Measurements from ENCODE around the gene ANXA11. TPM values are rescaled to one million over a fixed set of nuclear protein-coding genes. Genes with fewer than 3 reads are reported as not detected.
"Not testable (repeated sequence)": the region's sequence is repeated elsewhere in the genome, so short reads cannot be mapped to it uniquely, and the experiment has no call there.

ANXA11 gene
- total and polyA plus RNA-seq, 5 donors from 2014 or later, result 252 to 316 (median 277) TPM

- H3K36me3 Mint-ChIP-seq, result peaks cover 11% of the 10 kb centered on the region
- peak overlapping the region; percentile 92 for H3K27ac ChIP-seq (ENCODE audit: insufficient read depth, low read length, poor library complexity, severe bottlenecking)
- H3K9me3 Mint-ChIP-seq, result no peaks in the 10 kb centered on the region
- H3K27ac Mint-ChIP-seq, result peak overlapping the region; percentile 95 to 97 (median 97)
- no peaks in the 10 kb centered on the region for H3K27me3 ChIP-seq (ENCODE audit: control insufficient read depth, insufficient read depth, low read length)
- peaks cover 2% of the 10 kb centered on the region for H3K36me3 ChIP-seq (ENCODE audit: control insufficient read depth, insufficient read depth, low read length)
- H3K4me3 ChIP-seq (ENCODE audit: low read depth, low read length), result peak overlapping the region; percentile 90
- H3K9me3 ChIP-seq (ENCODE audit: control insufficient read depth in 2 of 2, low read length in 2 of 2), result no peaks in the 10 kb centered on the region
- H3K4me3 Mint-ChIP-seq, result peak overlapping the region; percentile 88 to 95 (median 93)
- ATAC-seq (ENCODE audit: low read depth in 2 of 2) (no peak), DNase-seq (no peak)
- H3K27me3 Mint-ChIP-seq, result no peaks in the 10 kb centered on the region
- peaks cover 46% of the 10 kb centered on the region for H3K4me1 ChIP-seq (ENCODE audit: control insufficient read depth, insufficient read depth, low read length, poor library complexity, severe bottlenecking)
- peaks cover 7 to 61% (median 33%) of the 10 kb centered on the region in 4 donors for H3K4me1 Mint-ChIP-seq
These were observed 929 bp upstream of the ANXA11 start for GRCh38 chr10:80206277-80206655.

GRCh38 chr10:80204677-80205476, 460 bp downstream of the ANXA11 start:
- H3K9me3 Mint-ChIP-seq, result no peaks in the 10 kb centered on the region
- ATAC-seq (ENCODE audit: low read depth in 2 of 2) (peak; percentile 38 to 39), DNase-seq (peak; percentile 40 to 69 (median 58))
- Histone ChIP-seq H3K9me3 (ENCODE audit: control insufficient read depth in 2 of 2, low read length in 2 of 2) (no peaks in the 10 kb centered on the region), H3K36me3 (ENCODE audit: control insufficient read depth, insufficient read depth, low read length) (peaks cover 10% of the 10 kb centered on the region), H3K27ac (ENCODE audit: insufficient read depth, low read length, poor library complexity, severe bottlenecking) (peak overlapping the region; percentile 92), H3K4me3 (ENCODE audit: low read depth, low read length) (peak overlapping the region; percentile 87), H3K27me3 (ENCODE audit: control insufficient read depth, insufficient read depth, low read length) (no peaks in the 10 kb centered on the region), H3K4me1 (ENCODE audit: control insufficient read depth, insufficient read depth, low read length, poor library complexity, severe bottlenecking) (peaks cover 60% of the 10 kb centered on the region)
- H3K36me3 Mint-ChIP-seq, result peaks cover 19% of the 10 kb centered on the region
- peak overlapping the region; percentile 87 to 94 (median 88) for H3K4me3 Mint-ChIP-seq
- H3K27me3 Mint-ChIP-seq, result no peaks in the 10 kb centered on the region
- H3K27ac Mint-ChIP-seq, result peak overlapping the region; percentile 92 to 100 (median 94)
- H3K4me1 Mint-ChIP-seq, result peaks cover 10 to 68% (median 44%) of the 10 kb centered on the region in 4 donors

- peak in 2 of 3 donors; percentile 13 to 30 for DNase-seq
- Histone ChIP-seq H3K27me3 (ENCODE audit: control insufficient read depth, insufficient read depth, low read length) (no peaks in the 10 kb centered on the region), H3K4me1 (ENCODE audit: control insufficient read depth, insufficient read depth, low read length, poor library complexity, severe bottlenecking) (peaks cover 67% of the 10 kb centered on the region), H3K36me3 (ENCODE audit: control insufficient read depth, insufficient read depth, low read length) (peaks cover 13% of the 10 kb centered on the region), H3K9me3 (ENCODE audit: control insufficient read depth in 2 of 2, low read length in 2 of 2) (no peaks in the 10 kb centered on the region), H3K4me3 (ENCODE audit: low read depth, low read length) (peak overlapping the region; percentile 87), H3K27ac (ENCODE audit: insufficient read depth, low read length, poor library complexity, severe bottlenecking) (peak overlapping the region; percentile 92)
- Mint-ChIP-seq H3K36me3 (peaks cover 19% of the 10 kb centered on the region), H3K4me3 (peak overlapping the region; percentile 87 to 94 (median 88)), H3K27ac (peak overlapping the region; percentile 92 to 100 (median 94)), H3K27me3 (no peaks in the 10 kb centered on the region), H3K4me1 (peaks cover 10 to 70% (median 44%) of the 10 kb centered on the region in 4 donors), H3K9me3 (no peaks in the 10 kb centered on the region)
- ATAC-seq (ENCODE audit: low read depth in 2 of 2), result no peak
These were observed 1.3 kb downstream of the ANXA11 start for GRCh38 chr10:80203835-80204676.

GRCh38 chr10:80202934-80203834, 2.2 kb downstream of the ANXA11 start:
- Mint-ChIP-seq H3K4me1 (peaks cover 14 to 75% (median 51%) of the 10 kb centered on the region in 4 donors), H3K4me3 (peak overlapping the region; percentile 87 to 94 (median 88)), H3K27me3 (no peaks in the 10 kb centered on the region), H3K9me3 (no peaks in the 10 kb centered on the region), H3K36me3 (peaks cover 19% of the 10 kb centered on the region), H3K27ac (peak overlapping the region; percentile 92 to 100 (median 94))
- H3K4me3 ChIP-seq (ENCODE audit: low read depth, low read length), result peak overlapping the region; percentile 87
- H3K27me3 ChIP-seq (ENCODE audit: control insufficient read depth, insufficient read depth, low read length), result no peaks in the 10 kb centered on the region
- H3K36me3 ChIP-seq (ENCODE audit: control insufficient read depth, insufficient read depth, low read length), result peaks cover 13% of the 10 kb centered on the region
- peak; percentile 71 to 76 for ATAC-seq (ENCODE audit: low read depth in 2 of 2)
- peak overlapping the region; percentile 92 for H3K27ac ChIP-seq (ENCODE audit: insufficient read depth, low read length, poor library complexity, severe bottlenecking)
- peak; percentile 52 to 89 (median 73) for DNase-seq
- no peaks in the 10 kb centered on the region for H3K9me3 ChIP-seq (ENCODE audit: control insufficient read depth in 2 of 2, low read length in 2 of 2)
- H3K4me1 ChIP-seq (ENCODE audit: control insufficient read depth, insufficient read depth, low read length, poor library complexity, severe bottlenecking), result peaks cover 75% of the 10 kb centered on the region

- peaks cover 13% of the 10 kb centered on the region for H3K36me3 ChIP-seq (ENCODE audit: control insufficient read depth, insufficient read depth, low read length)
- Mint-ChIP-seq H3K36me3 (peaks cover 19% of the 10 kb centered on the region), H3K27ac (peak overlapping the region; percentile 80 to 98 (median 92)), H3K4me1 (peaks cover 14 to 79% (median 56%) of the 10 kb centered on the region in 4 donors), H3K4me3 (peak overlapping the region; percentile 82 to 88 (median 87))
- peak overlapping the region; percentile 87 for H3K4me3 ChIP-seq (ENCODE audit: low read depth, low read length)
- H3K9me3 Mint-ChIP-seq; H3K27me3 ChIP-seq (ENCODE audit: control insufficient read depth, insufficient read depth, low read length); DNase-seq; ATAC-seq (ENCODE audit: low read depth in 2 of 2); H3K27me3 Mint-ChIP-seq; H3K9me3 ChIP-seq (ENCODE audit: control insufficient read depth in 2 of 2, low read length in 2 of 2): not testable (repeated sequence)
- H3K4me1 ChIP-seq (ENCODE audit: control insufficient read depth, insufficient read depth, low read length, poor library complexity, severe bottlenecking), result peaks cover 82% of the 10 kb centered on the region
- H3K27ac ChIP-seq (ENCODE audit: insufficient read depth, low read length, poor library complexity, severe bottlenecking), result peak overlapping the region; percentile 92
These were observed 2.8 kb downstream of the ANXA11 start for GRCh38 chr10:80202530-80202929.

GRCh38 chr10:80201608-80202141, 3.7 kb downstream of the ANXA11 start:
- peak overlapping the region in 3 of 4 donors; percentile 87 to 88 (median 87) for H3K4me3 Mint-ChIP-seq
- H3K4me1 Mint-ChIP-seq, result peaks cover 14 to 86% (median 63%) of the 10 kb centered on the region in 4 donors
- H3K36me3 ChIP-seq (ENCODE audit: control insufficient read depth, insufficient read depth, low read length), result peaks cover 13% of the 10 kb centered on the region
- no peaks in the 10 kb centered on the region for H3K27me3 Mint-ChIP-seq
- peak overlapping the region; percentile 92 for H3K27ac ChIP-seq (ENCODE audit: insufficient read depth, low read length, poor library complexity, severe bottlenecking)
- ATAC-seq (ENCODE audit: low read depth in 2 of 2), result no peak
- H3K4me3 ChIP-seq (ENCODE audit: low read depth, low read length), result peak overlapping the region; percentile 87
- H3K4me1 ChIP-seq (ENCODE audit: control insufficient read depth, insufficient read depth, low read length, poor library complexity, severe bottlenecking), result peaks cover 91% of the 10 kb centered on the region
- peaks cover 19% of the 10 kb centered on the region for H3K36me3 Mint-ChIP-seq
- no peaks in the 10 kb centered on the region for H3K9me3 ChIP-seq (ENCODE audit: control insufficient read depth in 2 of 2, low read length in 2 of 2)
- no peaks in the 10 kb centered on the region for H3K27me3 ChIP-seq (ENCODE audit: control insufficient read depth, insufficient read depth, low read length)
- H3K9me3 Mint-ChIP-seq, result no peaks in the 10 kb centered on the region
- no peak for DNase-seq
- peak overlapping the region; percentile 57 to 94 (median 92) for H3K27ac Mint-ChIP-seq

Measured in CD4-positive, CD25-positive, alpha-beta regulatory T cell (primary cell).